ENCODE measurements around the gene CST5. TPM values are rescaled to one million over a fixed set of nuclear protein-coding genes. Genes with fewer than 3 reads are reported as not detected.
A peak's percentile ranks its signal among the peaks of the same experiment; 100 is the strongest.
"Not testable (repeated sequence)": the region's sequence is repeated elsewhere in the genome, so short reads cannot be mapped to it uniquely, and the experiment has no call there.

CST5 gene
- total RNA-seq, 1 donor from 2014 or later, result not detected

GRCh38 chr20:23856736-23857135 is 22.8 kb downstream of the CST5 start:
- Mint-ChIP-seq H3K27ac (ENCODE audit: unreplicated experiment) (no peak overlapping the region), H3K4me3 (ENCODE audit: unreplicated experiment) (no peak overlapping the region), H3K36me3 (ENCODE audit: low read depth, unreplicated experiment) (no peaks in the 10 kb centered on the region), H3K27me3 (ENCODE audit: unreplicated experiment) (peaks cover 2% of the 10 kb centered on the region), H3K4me1 (ENCODE audit: unreplicated experiment) (no peaks in the 10 kb centered on the region), H3K9me3 (ENCODE audit: unreplicated experiment) (no peaks in the 10 kb centered on the region)
- no peak for DNase-seq (ENCODE audit: low spot score)
- no peak for TF ChIP-seq CTCF (IDR thresholded peaks at IDR 0.05; ENCODE audit: unreplicated experiment)

- Mint-ChIP-seq H3K27me3 (ENCODE audit: unreplicated experiment) (peaks cover 5% of the 10 kb centered on the region), H3K27ac (ENCODE audit: unreplicated experiment) (no peak overlapping the region)
- no peak for DNase-seq (ENCODE audit: low spot score)
These were observed 23.3 kb downstream of the CST5 start for GRCh38 chr20:23856226-23856625.

GRCh38 chr20:23841693-23842092 is 37.9 kb downstream of the CST5 start:
- Mint-ChIP-seq H3K27me3 (ENCODE audit: unreplicated experiment) (peaks cover 2% of the 10 kb centered on the region), H3K4me1 (ENCODE audit: unreplicated experiment) (no peaks in the 10 kb centered on the region), H3K9me3 (ENCODE audit: unreplicated experiment) (no peaks in the 10 kb centered on the region), H3K27ac (ENCODE audit: unreplicated experiment) (no peak overlapping the region), H3K36me3 (ENCODE audit: low read depth, unreplicated experiment) (no peaks in the 10 kb centered on the region), H3K4me3 (ENCODE audit: unreplicated experiment) (no peak overlapping the region)
- TF ChIP-seq CTCF (IDR thresholded peaks at IDR 0.05; ENCODE audit: unreplicated experiment), result no peak
- no peak for DNase-seq (ENCODE audit: low spot score)

More at GRCh38 chr20:23856226-23856625, 23.3 kb downstream of the CST5 start:
- Mint-ChIP-seq H3K4me3 (ENCODE audit: unreplicated experiment) (peak overlapping the region; percentile 5), H3K36me3 (ENCODE audit: low read depth, unreplicated experiment) (no peaks in the 10 kb centered on the region), H3K9me3 (ENCODE audit: unreplicated experiment) (no peaks in the 10 kb centered on the region), H3K4me1 (ENCODE audit: unreplicated experiment) (no peaks in the 10 kb centered on the region)
- TF ChIP-seq CTCF (IDR thresholded peaks at IDR 0.05; ENCODE audit: unreplicated experiment), result no peak

GRCh38 chr20:23835716-23836115 is 43.8 kb downstream of the CST5 start:
- H3K4me1 Mint-ChIP-seq (ENCODE audit: unreplicated experiment), result peaks cover 14% of the 10 kb centered on the region
- TF ChIP-seq CTCF (IDR thresholded peaks at IDR 0.05; ENCODE audit: unreplicated experiment), result no peak
- no peak overlapping the region for H3K27ac Mint-ChIP-seq (ENCODE audit: unreplicated experiment)

GRCh38 chr20:23832775-23833513 is 46.6 kb downstream of the CST5 start:
- no peak for TF ChIP-seq CTCF (IDR thresholded peaks at IDR 0.05; ENCODE audit: unreplicated experiment)
- no peaks in the 10 kb centered on the region for H3K9me3 Mint-ChIP-seq (ENCODE audit: unreplicated experiment)
- no peak for DNase-seq (ENCODE audit: low spot score)
- peaks cover 14% of the 10 kb centered on the region for H3K4me1 Mint-ChIP-seq (ENCODE audit: unreplicated experiment)
- H3K4me3 Mint-ChIP-seq (ENCODE audit: unreplicated experiment), result no peak overlapping the region
- peaks cover 3% of the 10 kb centered on the region for H3K27me3 Mint-ChIP-seq (ENCODE audit: unreplicated experiment)
- H3K36me3 Mint-ChIP-seq (ENCODE audit: low read depth, unreplicated experiment), result no peaks in the 10 kb centered on the region
- no peak overlapping the region for H3K27ac Mint-ChIP-seq (ENCODE audit: unreplicated experiment)

More at GRCh38 chr20:23835716-23836115, 43.8 kb downstream of the CST5 start:
- Mint-ChIP-seq H3K27me3 (ENCODE audit: unreplicated experiment) (peaks cover 5% of the 10 kb centered on the region), H3K36me3 (ENCODE audit: low read depth, unreplicated experiment) (no peaks in the 10 kb centered on the region), H3K9me3 (ENCODE audit: unreplicated experiment) (no peaks in the 10 kb centered on the region), H3K4me3 (ENCODE audit: unreplicated experiment) (no peak overlapping the region)
- DNase-seq (ENCODE audit: low spot score), result no peak

GRCh38 chr20:23831961-23832360 is 47.6 kb downstream of the CST5 start:
- not testable (repeated sequence) for H3K4me3 Mint-ChIP-seq (ENCODE audit: unreplicated experiment); H3K27ac Mint-ChIP-seq (ENCODE audit: unreplicated experiment); H3K9me3 Mint-ChIP-seq (ENCODE audit: unreplicated experiment); H3K27me3 Mint-ChIP-seq (ENCODE audit: unreplicated experiment); H3K36me3 Mint-ChIP-seq (ENCODE audit: low read depth, unreplicated experiment); DNase-seq (ENCODE audit: low spot score)
- peaks cover 14% of the 10 kb centered on the region for H3K4me1 Mint-ChIP-seq (ENCODE audit: unreplicated experiment)

Data from endothelial cell (in vitro differentiated cells).